OCI-LY3 (cell line): Measurements from ENCODE around the gene THTPA.

ENCODE experiments used
- CTCF ChIP-seq: fragments of 200-600, 300-600 bp; sonication (generic); IDR thresholded peaks from 2 replicates; pipeline ENCODE4 v1.5.1; 2014; ENCODE audit warnings: antibody characterized with exemption, low read length, low read depth
- EZH2phosphoT487 ChIP-seq: fragments of 200-600 bp; shearing (Covaris generic); IDR thresholded peaks from 2 replicates; pipeline ENCODE4 v1.6.1; 2018; ENCODE audit warnings: antibody characterized with exemption, mixed run types, low read depth

- TF ChIP-seq CTCF, result no peak
- no peak for TF ChIP-seq EZH2phosphoT487
Measured at GRCh38 chr14:23580948-23581281, 24.8 kb downstream of the THTPA start.
